ENCODE measurements around the gene CATSPERZ.
"Not testable (repeated sequence)": the region's sequence is repeated elsewhere in the genome, so short reads cannot be mapped to it uniquely, and the experiment has no call there.

The CATSPERZ gene

GRCh38 chr11:64303109-64304031 lies 3.2 kb downstream of the CATSPERZ start:
- DNase-seq (ENCODE audit: low read depth), result no peak

- no peak for DNase-seq (ENCODE audit: low read depth)
Observed at GRCh38 chr11:64304032-64304315, 3.8 kb downstream of the CATSPERZ start.

GRCh38 chr11:64304316-64305072 lies 4.3 kb downstream of the CATSPERZ start:
- peak; percentile 89 for DNase-seq (ENCODE audit: low read depth)

- DNase-seq (ENCODE audit: low read depth), result peak; percentile 99
Observed at GRCh38 chr11:64305075-64305690, 5.0 kb downstream of the CATSPERZ start, which contains the start of gene ESRRA. TSS of gene ESRRA (plus strand) at chr11:64305524. CDS start at chr11:64307180, 1,656 bp downstream.

- peak; percentile 60 for DNase-seq (ENCODE audit: low read depth)
Observed at GRCh38 chr11:64305691-64306562, 5.8 kb downstream of the CATSPERZ start.

GRCh38 chr11:64306563-64306875 lies 6.4 kb downstream of the CATSPERZ start:
- DNase-seq (ENCODE audit: low read depth), result no peak

GRCh38 chr11:64306876-64307622 lies 6.9 kb downstream of the CATSPERZ start:
- DNase-seq (ENCODE audit: low read depth), result no peak

GRCh38 chr11:64307795-64308194 lies 7.6 kb downstream of the CATSPERZ start:
- not testable (repeated sequence) for DNase-seq (ENCODE audit: low read depth)

- no peak for DNase-seq (ENCODE audit: low read depth)
Observed at GRCh38 chr11:64312947-64313346, 12.8 kb downstream of the CATSPERZ start.

GRCh38 chr11:64313491-64314145 lies 13.5 kb downstream of the CATSPERZ start:
- no peak for DNase-seq (ENCODE audit: low read depth)

- DNase-seq (ENCODE audit: low read depth), result no peak
Observed at GRCh38 chr11:64314146-64314804, 14.1 kb downstream of the CATSPERZ start.

- DNase-seq (ENCODE audit: low read depth), result no peak
Observed at GRCh38 chr11:64314805-64315561, 14.8 kb downstream of the CATSPERZ start.

GRCh38 chr11:64315667-64316526 lies 15.7 kb downstream of the CATSPERZ start:
- DNase-seq (ENCODE audit: low read depth), result not testable (repeated sequence)

GRCh38 chr11:64316672-64317324 lies 16.6 kb downstream of the CATSPERZ start:
- DNase-seq (ENCODE audit: low read depth), result no peak

GRCh38 chr11:64317325-64317960 lies 17.3 kb downstream of the CATSPERZ start, which contains the start of gene TRMT112:
TSS of gene TRMT112 (minus strand) at chr11:64317559. CDS start at chr11:64317526, 33 bp downstream.
- DNase-seq (ENCODE audit: low read depth), result peak; percentile 92

- DNase-seq (ENCODE audit: low read depth), result peak; percentile 89
Observed at GRCh38 chr11:64317961-64318765, 18.0 kb downstream of the CATSPERZ start, which contains the start of gene PRDX5. TSS of gene PRDX5 (plus strand) at chr11:64318121. CDS start at chr11:64318216, 95 bp downstream.
